HCT116 (cell line): Measurements from ENCODE around the gene MICAL3. TPM values are rescaled to one million over a fixed set of nuclear protein-coding genes. Genes with fewer than 3 reads are reported as not detected.
"Not testable (repeated sequence)": the region's sequence is repeated elsewhere in the genome, so short reads cannot be mapped to it uniquely, and the experiment has no call there.

Source experiments
- ATAC-seq: fragments of 200-7000 bp; cut with Tn5 transposase; 2 replicates; pipeline ENCODE4 v1.9.1; 2020; ENCODE audit warnings: mild to moderate bottlenecking, moderate library complexity
- BruUV-seq: library from RNA; stranded (reverse); fragments of 400-500 nt; replicated peaks from 2 replicates; lab custom pipeline; 2021; lab: Mats Ljungman, UMichigan
- CTCF ChIA-PET: fragments of 300-600 bp; sonication (Branson Sonifier 250); formaldehyde crosslinking; loops from one replicate; lab custom pipeline; 2021; ENCODE audit warnings: antibody characterized with exemption; lab: Charles Lee
- POLR2A ChIA-PET: fragments of 300-600, 350-600 bp; sonication (Branson Sonifier 250); formaldehyde crosslinking; loops from one replicate; lab custom pipeline; 2021; ENCODE audit warnings: antibody characterized with exemption; lab: Charles Lee
- RAD21 ChIA-PET, 2 experiments: fragments of 300-600 bp; sonication (Branson Sonifier 250); formaldehyde crosslinking; loops; one replicate each; lab custom pipeline; 2023; ENCODE audit warnings: low total read pairs in 2 of 2; ENCODE audit not compliant: uncharacterized antibody in 2 of 2, unreplicated experiment in 2 of 2, low non-redundant PET in 1 of 2; lab: Charles Lee
- DNase-seq: peaks from one replicate; pipeline ENCODE4 v3.0.0-alpha.2; 2010; ENCODE audit warnings: low read depth, low spot score
- H2AFZ ChIP-seq: fragments of 200-600 bp; shearing (Covaris generic), sonication (generic); 2 replicates; pipeline ENCODE4 v1.6.1; 2017; ENCODE audit warnings: low read depth, mixed run types, mixed read lengths, antibody characterized with exemption, low read length; ENCODE audit not compliant: poor library complexity, severe bottlenecking
- H3K27ac ChIP-seq: 2 replicates; pipeline ENCODE4 v1.5.1; 2012; ENCODE audit warnings: low read depth, low read length
- H3K27me3 ChIP-seq: fragments of 200-600 bp; sonication (generic); 2 replicates; pipeline ENCODE4 v1.6.1; 2016; ENCODE audit warnings: mixed run types, low read length, mixed read lengths; ENCODE audit not compliant: insufficient read depth
- H3K36me3 ChIP-seq, 2 experiments: fragments of 200-500 bp in 1 of 2; fragments of 200-600 bp in 1 of 2; sonication (Bioruptor generic) in 1 of 2; sonication (generic) in 1 of 2; 2 replicates each; pipeline versions ENCODE4 v1.5.1 to v1.6.1; 2014 to 2016; ENCODE audit warnings: low read length in 2 of 2, inconsistent platforms in 1 of 2, mixed read lengths in 1 of 2, mixed run types in 1 of 2; ENCODE audit not compliant: insufficient read depth in 2 of 2, control insufficient read depth in 1 of 2
- H3K4me1 ChIP-seq, 2 experiments: fragments of 200-600 bp in 1 of 2; sonication (generic) in 1 of 2; 2 replicates each; pipeline versions ENCODE4 v1.5.1 to v1.6.1; 2012 to 2017; ENCODE audit warnings: low read length in 2 of 2, inconsistent platforms in 1 of 2, mild to moderate bottlenecking in 1 of 2, mixed read lengths in 1 of 2, mixed run types in 1 of 2, moderate library complexity in 1 of 2; ENCODE audit not compliant: insufficient read depth in 2 of 2, control insufficient read depth in 1 of 2
- H3K4me2 ChIP-seq: fragments of 200-600 bp; sonication (generic); 2 replicates; pipeline ENCODE4 v1.6.1; 2017; ENCODE audit warnings: mixed run types, low read length, mixed read lengths
- H3K4me3 ChIP-seq, 2 experiments: fragments of 200-600 bp in 1 of 2; sonication (generic) in 1 of 2; replicated peaks in 1 of 2; 2 replicates each; pipeline ENCODE4 v1.5.1; 2011 to 2016; ENCODE audit warnings: low read length in 2 of 2, control low read depth in 1 of 2, low read depth in 1 of 2, mild to moderate bottlenecking in 1 of 2, mixed read lengths in 1 of 2, mixed run types in 1 of 2
- H3K79me2 ChIP-seq: fragments of 200-600 bp; sonication (generic); 2 replicates; pipeline ENCODE4 v1.6.1; 2017; ENCODE audit warnings: mild to moderate bottlenecking, mixed run types, low read length, moderate library complexity, mixed read lengths; ENCODE audit not compliant: insufficient read depth
- H3K9ac ChIP-seq: fragments of 200-600 bp; sonication (generic); 2 replicates; pipeline ENCODE4 v1.6.1; 2016; ENCODE audit warnings: low read length, mixed read lengths
- H3K9me2 ChIP-seq: fragments of 200-600 bp; sonication (generic), shearing (Covaris generic); 2 replicates; pipeline ENCODE4 v1.6.1; 2017; ENCODE audit warnings: mixed run types, mild to moderate bottlenecking, moderate library complexity; ENCODE audit not compliant: insufficient read depth
- H3K9me3 ChIP-seq, 2 experiments: fragments of 200-500 bp in 1 of 2; fragments of 200-600 bp in 1 of 2; sonication (Bioruptor generic) in 1 of 2; sonication (generic) in 1 of 2; 2 replicates each; pipeline ENCODE4 v1.6.1; 2014 to 2017; ENCODE audit warnings: low read length in 2 of 2, mixed read lengths in 2 of 2, inconsistent platforms in 1 of 2, low read depth in 1 of 2, mild to moderate bottlenecking in 1 of 2, mixed run types in 1 of 2, moderate library complexity in 1 of 2; ENCODE audit not compliant: control insufficient read depth in 1 of 2, insufficient read depth in 1 of 2
- H4K20me1 ChIP-seq: fragments of 200-600 bp; sonication (generic), shearing (Covaris generic); 2 replicates; pipeline ENCODE4 v1.6.1; 2017; ENCODE audit warnings: mixed run types, mild to moderate bottlenecking, moderate library complexity; ENCODE audit not compliant: insufficient read depth
- ATF3 ChIP-seq: IDR thresholded peaks from 2 replicates; pipeline ENCODE4 v1.6.1; 2012
- MAX ChIP-seq: IDR thresholded peaks from 2 replicates; pipeline ENCODE4 v1.6.1; 2012
- POLR2AphosphoS5 ChIP-seq: IDR thresholded peaks from 2 replicates; pipeline ENCODE4 v1.6.1; 2011; ENCODE audit warnings: mild to moderate bottlenecking, low read depth, low read length, moderate library complexity
- RAD21 ChIP-seq: IDR thresholded peaks from 2 replicates; pipeline ENCODE4 v1.6.1; 2012; ENCODE audit warnings: low read depth, mild to moderate bottlenecking
- REST ChIP-seq: IDR thresholded peaks from 2 replicates; pipeline ENCODE4 v1.6.1; 2012; ENCODE audit warnings: low read depth
- YY1 ChIP-seq: IDR thresholded peaks from 2 replicates; pipeline ENCODE4 v1.6.1; 2011; ENCODE audit warnings: low read length, low read depth, moderate library complexity, mild to moderate bottlenecking; ENCODE audit not compliant: insufficient replicate concordance; ENCODE audit errors: extremely low read depth
- intact Hi-C: fragments of 100-400 bp; cut with micrococcal nuclease; formaldehyde crosslinking; loops from 2 replicates; pipeline ENCODE4 v1.10.0; 2022
- total RNA-seq: library from RNA; stranded (reverse); gene quantifications from one replicate; pipeline ENCODE4 v1.2.1, GENCODE V29; 2021; ENCODE audit not compliant: unreplicated experiment

MICAL3 gene
- total RNA-seq, 1 experiment from 2014 or later, result 30.8 TPM

- RAD21 ChIA-PET, POLR2A ChIA-PET, H3K9me2 ChIP-seq, H4K20me1 ChIP-seq, H3K4me3 ChIP-seq, CTCF ChIA-PET, H3K36me3 ChIP-seq, H3K4me2 ChIP-seq, H3K27ac ChIP-seq, DNase-seq, ATAC-seq, H3K9me3 ChIP-seq, H2AFZ ChIP-seq, intact Hi-C loops, BruUV-seq, H3K27me3 ChIP-seq, H3K9ac ChIP-seq: not testable (repeated sequence)
- Histone ChIP-seq H3K79me2 (peaks cover 97% of the 10 kb centered on the region), H3K4me1 (peaks cover 24 to 32% of the 10 kb centered on the region in 2 experiments)
Measured at GRCh38 chr22:17995256-17995655, 29.1 kb downstream of the MICAL3 start.

- H2AFZ ChIP-seq, result no peak overlapping the region
- no peak overlapping the region for H3K4me3 ChIP-seq
- ChIA-PET CTCF (no interaction called here), RAD21 (no interaction called here), POLR2A (no interaction called here)
- DNase-seq, result no peak
- peaks cover 4% of the 10 kb centered on the region for H4K20me1 ChIP-seq
- intact Hi-C loops, result no loop called here
- H3K9ac ChIP-seq, result no peak overlapping the region
- peaks cover 97% of the 10 kb centered on the region for H3K79me2 ChIP-seq
- no peak overlapping the region for H3K4me2 ChIP-seq
- no peak for ATAC-seq
- H3K27ac ChIP-seq, result no peak overlapping the region
- no peak for TF ChIP-seq MAX
- TF ChIP-seq REST, result no peak
- no peak for TF ChIP-seq POLR2AphosphoS5
- no peak for TF ChIP-seq ATF3
- no peak for TF ChIP-seq RAD21
- no peak for TF ChIP-seq YY1
- TF ChIP-seq, all 23 proteins: peak for 0
- Histone ChIP-seq H3K36me3 (no peaks in the 10 kb centered on the region), H3K4me1 (peaks cover 21 to 25% of the 10 kb centered on the region in 2 experiments), H3K9me2 (no peaks in the 10 kb centered on the region), H3K9me3 (no peaks in the 10 kb centered on the region), H3K27me3 (no peaks in the 10 kb centered on the region)
- no TSS peak for BruUV-seq
Measured at GRCh38 chr22:17994424-17995108, 29.8 kb downstream of the MICAL3 start.

GRCh38 chr22:17992976-17993375 lies 31.4 kb downstream of the MICAL3 start:
- POLR2A ChIA-PET, H3K4me2 ChIP-seq, H3K4me3 ChIP-seq, H3K9me3 ChIP-seq, H3K27ac ChIP-seq, H3K27me3 ChIP-seq, CTCF ChIA-PET, RAD21 ChIA-PET, BruUV-seq, H3K36me3 ChIP-seq, H3K9me2 ChIP-seq, DNase-seq, ATAC-seq, H3K9ac ChIP-seq, intact Hi-C loops, H2AFZ ChIP-seq, H4K20me1 ChIP-seq: not testable (repeated sequence)
- Histone ChIP-seq H3K4me1 (peaks cover 13 to 25% of the 10 kb centered on the region in 2 experiments), H3K79me2 (peaks cover 97% of the 10 kb centered on the region)
